GM23248 (cell line): ENCODE measurements around the gene PPM1L.

Experiments used
- EZH2 ChIP-seq: fragments of 200-600 bp; sonication (generic); IDR thresholded peaks from 2 replicates; pipeline ENCODE4 v1.6.1; 2018; ENCODE audit warnings: antibody characterized with exemption, mild to moderate bottlenecking; ENCODE audit not compliant: insufficient read depth, poor library complexity, severe bottlenecking
- EZH2phosphoT487 ChIP-seq: fragments of 200-600 bp; sonication (generic); IDR thresholded peaks from 2 replicates; pipeline ENCODE4 v1.6.1; 2018; ENCODE audit warnings: antibody characterized with exemption, moderate library complexity, mild to moderate bottlenecking, low read depth; ENCODE audit not compliant: insufficient read depth

DNA sequence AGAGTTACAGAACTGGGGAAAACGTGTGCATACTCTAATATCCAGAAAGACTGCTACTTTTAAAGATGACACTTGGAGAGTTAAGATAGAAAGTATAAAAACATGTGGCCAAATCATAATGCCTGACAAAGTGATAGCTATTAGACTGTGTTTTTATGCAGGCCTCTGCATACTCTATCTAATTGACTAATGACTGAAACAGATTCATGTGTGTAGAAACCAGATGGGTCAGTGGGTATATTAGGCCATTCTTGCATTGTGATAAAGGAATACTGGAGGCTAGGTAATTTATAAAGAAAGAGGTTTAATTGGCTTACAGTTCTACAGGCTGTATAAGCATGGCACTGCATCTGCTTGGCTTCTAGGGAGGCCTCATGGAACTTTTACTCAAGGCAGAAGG is 71.5 kb downstream of the PPM1L start:
- TF ChIP-seq EZH2phosphoT487 (no peak), EZH2 (no peak)
